UCSD-AML1 (cell line): Measurements from ENCODE around the gene THUMPD1.
"Not testable (repeated sequence)": the region's sequence is repeated elsewhere in the genome, so short reads cannot be mapped to it uniquely, and the experiment has no call there.

Source experiments
- DNase-seq: peaks from one replicate; lab custom pipeline; 2025; ENCODE audit not compliant: unreplicated experiment; lab: John Stamatoyannopoulos, UW

The THUMPD1 gene, protein sequence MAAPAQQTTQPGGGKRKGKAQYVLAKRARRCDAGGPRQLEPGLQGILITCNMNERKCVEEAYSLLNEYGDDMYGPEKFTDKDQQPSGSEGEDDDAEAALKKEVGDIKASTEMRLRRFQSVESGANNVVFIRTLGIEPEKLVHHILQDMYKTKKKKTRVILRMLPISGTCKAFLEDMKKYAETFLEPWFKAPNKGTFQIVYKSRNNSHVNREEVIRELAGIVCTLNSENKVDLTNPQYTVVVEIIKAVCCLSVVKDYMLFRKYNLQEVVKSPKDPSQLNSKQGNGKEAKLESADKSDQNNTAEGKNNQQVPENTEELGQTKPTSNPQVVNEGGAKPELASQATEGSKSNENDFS

DNA sequence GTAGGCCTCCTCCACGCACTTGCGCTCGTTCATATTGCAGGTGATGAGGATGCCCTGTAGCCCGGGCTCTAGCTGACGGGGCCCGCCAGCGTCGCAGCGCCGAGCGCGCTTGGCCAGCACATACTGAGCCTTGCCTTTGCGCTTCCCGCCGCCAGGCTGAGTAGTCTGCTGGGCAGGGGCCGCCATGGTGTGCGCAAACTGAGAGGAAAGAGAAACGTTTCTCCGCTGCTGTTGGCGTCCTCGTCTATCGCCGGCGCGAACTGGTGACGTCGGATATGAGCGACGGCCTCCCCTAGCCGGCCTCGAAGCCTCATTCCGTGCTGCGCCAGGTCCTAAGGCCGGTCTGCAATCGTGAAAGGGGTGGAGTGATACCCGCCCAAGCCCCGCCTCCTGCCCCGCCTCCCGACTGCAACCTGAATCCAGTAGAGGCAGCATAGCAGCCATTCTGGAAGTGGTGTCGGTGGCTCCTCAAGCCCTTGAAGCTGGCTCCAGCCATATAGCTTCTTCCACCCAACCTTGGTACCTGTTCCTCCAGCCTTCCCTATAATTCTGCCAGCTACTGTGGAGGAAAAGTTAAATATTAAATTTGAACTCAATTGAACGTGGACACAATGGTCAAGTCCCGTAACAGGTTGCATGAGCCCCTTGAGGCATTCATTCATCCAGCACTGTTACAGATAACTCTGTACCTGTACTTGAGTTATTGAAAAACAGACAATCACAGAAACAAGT lies at the start of gene THUMPD1:
Gene THUMPD1 (minus strand): TSS at position 265 of the 732 bp plus-strand sequence. CDS start 79 bp downstream, at position 186.
- peak; percentile 96 for DNase-seq

DNA sequence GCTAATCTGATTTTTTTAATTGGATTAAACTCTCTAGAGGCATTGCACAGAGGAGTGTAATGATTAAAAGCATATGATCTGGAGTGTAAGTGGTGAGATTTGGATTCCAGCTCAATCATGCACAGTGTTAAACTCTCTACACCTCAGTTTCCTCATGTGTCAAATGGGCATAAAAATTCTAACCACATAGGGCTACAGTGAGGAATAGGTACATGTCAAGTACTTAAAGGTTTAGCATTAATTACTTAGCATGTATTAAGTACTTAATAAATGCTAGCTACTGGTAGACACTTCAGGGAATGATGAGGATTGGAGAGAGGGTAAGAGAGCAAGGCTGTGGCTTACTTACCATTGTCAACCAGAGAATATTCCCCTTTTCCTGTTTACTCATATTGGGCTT lies 47.5 kb upstream of the THUMPD1 start:
- DNase-seq: no peak

DNA sequence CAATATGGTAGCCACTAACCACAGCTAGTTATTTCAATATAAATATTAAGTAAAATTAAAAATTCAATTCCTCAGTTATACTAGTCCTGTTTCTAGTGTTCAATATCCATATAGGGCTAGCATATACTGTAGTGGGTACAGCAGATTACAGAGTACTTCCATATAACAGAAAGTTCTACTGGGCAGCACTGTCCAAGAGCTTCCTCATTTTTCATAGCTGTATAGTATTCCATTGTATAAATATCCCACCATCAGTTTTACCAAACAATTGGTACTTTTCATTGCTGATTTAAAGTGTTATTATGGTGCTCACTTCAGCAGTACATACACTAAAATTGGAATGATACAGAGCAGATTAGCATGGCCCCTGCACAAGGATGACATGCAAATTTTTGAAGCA lies 42.6 kb upstream of the THUMPD1 start:
- DNase-seq: no peak

DNA sequence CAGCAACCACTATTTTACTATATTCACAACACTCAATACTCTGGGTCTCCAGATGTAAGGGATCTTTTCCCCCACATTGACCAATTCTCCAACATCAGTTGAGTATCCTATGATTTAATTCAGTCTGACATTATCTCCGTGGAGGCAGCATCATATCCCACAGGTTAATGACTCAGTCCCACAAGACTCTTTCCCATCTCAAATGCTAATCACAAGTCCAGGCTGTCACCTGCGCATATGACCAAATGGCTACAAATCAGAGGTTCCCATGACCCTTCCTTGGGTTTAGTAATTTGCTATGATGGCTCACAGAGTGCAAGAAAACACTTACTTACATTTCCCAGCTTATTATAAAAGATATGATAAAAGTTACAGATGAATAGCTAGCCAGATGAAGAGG lies 40.9 kb upstream of the THUMPD1 start:
- DNase-seq: no peak

DNA sequence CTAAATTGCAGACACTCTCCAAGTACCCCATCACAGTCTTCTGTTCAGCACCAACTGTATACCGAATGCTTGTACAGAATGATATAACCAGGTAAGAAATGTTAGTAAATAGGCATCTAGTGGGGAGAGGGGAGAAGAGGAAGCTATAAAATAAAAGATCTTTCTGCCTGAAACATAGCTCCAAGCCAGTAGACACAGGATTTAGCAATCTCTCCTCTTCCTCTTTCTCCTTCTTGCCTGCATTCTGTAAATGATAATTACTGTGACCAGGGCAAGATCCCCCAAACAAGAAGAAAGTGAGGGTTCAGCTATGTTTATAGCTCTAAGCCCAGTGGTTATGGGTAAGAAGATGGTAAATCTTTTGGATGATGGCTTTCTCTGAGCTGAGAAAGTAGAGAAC lies 40.1 kb upstream of the THUMPD1 start:
- no peak for DNase-seq

DNA sequence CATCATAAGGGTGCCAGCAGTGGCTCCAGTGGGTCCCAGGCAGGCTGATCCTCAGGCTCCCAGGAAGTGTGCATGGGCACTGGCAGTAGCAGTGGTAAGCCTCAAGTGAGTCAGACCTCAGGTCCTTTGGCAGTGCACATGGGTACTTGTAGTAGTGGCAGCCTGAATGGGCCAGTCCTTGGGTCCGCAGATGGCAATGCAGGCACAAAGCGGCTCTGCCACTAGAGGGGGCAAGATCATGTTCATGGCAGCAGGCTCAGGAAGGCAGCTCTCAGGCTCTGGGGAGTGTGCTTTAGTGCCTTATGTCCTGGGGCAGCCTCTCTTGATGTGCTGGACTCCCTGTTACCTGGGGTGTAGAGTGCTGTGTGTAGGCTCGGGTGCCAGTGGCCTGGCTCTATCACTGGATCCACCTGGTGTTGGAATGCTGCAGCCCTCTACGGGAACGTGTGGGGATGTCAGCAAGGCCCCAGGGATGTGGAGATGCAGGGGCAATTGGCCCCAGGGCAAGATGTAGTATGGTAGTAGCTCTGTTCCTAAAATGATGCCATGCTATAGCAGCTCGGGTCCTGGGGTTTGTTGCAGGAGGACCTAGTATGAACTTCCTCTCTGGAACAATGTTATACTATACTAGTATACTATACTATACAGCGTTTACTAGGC lies 33.2 kb upstream of the THUMPD1 start:
- peak; percentile 77 for DNase-seq

DNA sequence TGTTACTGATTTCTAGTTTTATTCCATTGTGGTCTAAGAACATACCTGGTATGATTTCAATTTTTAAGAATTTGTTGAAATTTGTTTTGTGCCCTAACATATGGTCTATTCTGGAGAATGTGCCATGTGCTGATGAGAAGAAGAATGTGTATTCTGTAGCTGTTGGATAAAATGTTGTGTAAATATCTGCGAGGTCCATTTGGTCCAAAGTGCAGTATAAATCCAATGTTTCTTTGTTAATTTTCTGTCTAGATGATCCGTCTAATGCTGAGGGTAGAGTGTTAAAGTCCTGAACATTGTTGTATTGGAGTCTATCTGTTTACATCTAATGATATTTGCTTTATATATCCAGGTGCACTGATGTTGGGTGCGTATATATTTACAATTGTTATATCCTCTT lies 32.1 kb upstream of the THUMPD1 start:
- DNase-seq: no peak

DNA sequence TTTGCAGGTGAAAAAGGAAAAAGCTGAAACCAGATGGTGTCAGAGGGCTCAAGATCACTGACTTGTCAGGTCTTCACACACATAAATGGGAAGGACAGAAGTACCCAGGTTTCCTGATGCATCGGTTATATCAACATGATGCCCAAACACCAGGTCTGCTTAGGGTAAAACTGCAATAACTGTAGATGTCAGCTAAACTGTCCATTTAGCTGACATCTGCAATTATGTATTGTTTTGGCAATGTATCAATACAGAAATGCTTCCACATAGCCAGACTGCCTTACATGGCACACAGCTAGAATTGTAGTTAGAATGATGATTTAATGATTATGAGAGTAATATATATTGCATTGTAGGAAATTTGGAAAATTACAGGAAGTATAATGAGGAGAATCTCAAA lies 27.2 kb upstream of the THUMPD1 start:
- DNase-seq: no peak

DNA sequence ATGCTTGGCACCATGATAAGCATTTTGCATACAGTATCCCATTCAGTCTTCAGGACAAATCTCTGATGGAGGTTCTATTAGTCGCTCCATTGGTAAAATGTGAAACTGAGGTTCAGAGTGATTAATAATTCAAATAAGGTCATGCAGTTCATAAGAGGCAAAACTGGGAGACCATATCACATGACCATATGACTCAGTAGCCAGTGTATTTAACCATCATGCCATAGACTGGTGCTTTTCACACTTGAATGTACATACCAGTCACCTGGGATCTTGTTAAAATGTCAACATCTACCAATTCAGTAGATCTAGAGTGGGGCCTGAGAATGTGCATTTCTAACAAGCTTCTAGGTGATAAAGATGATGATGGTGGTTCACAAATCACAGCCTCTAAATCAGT lies 26.5 kb upstream of the THUMPD1 start:
- DNase-seq: no peak

DNA sequence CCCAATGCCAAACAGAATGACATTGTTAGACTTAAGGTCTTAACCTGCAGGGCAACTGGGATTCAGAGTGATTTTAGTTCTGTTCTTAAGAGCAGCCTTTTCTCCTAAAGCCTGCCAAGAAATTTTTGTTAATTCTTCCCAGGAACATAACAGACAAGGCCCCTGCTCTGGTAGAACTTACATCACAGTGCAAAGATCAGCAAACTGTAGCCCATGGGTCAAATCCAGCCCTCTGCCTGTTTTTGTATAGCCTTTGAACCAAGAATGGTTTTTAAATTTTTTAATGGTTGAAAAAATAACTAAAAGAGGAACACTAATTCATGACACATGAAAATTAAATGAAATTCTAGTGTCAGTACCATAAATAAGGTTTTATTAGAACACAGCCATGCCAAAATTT lies 26.0 kb upstream of the THUMPD1 start:
- no peak for DNase-seq

DNA sequence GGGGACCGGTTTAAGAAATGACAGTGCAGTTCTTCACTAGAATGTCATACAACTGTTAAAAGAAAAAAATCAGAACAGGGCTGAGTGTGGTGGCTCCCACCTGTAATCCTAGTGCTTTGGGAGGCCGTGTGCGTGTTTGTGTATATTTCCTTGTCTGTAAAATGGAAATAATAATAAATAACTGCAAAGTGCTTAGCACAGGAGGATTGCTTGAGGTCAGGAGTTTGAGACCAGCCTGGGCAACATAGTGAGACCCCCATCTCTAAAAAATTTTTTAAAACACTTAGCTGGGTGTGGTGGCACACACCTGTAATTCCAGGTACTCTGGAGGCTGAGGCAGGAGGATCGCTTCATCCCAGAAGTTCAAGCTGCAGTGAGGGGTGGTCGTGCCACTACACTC lies 24.7 kb upstream of the THUMPD1 start:
- no peak for DNase-seq

DNA sequence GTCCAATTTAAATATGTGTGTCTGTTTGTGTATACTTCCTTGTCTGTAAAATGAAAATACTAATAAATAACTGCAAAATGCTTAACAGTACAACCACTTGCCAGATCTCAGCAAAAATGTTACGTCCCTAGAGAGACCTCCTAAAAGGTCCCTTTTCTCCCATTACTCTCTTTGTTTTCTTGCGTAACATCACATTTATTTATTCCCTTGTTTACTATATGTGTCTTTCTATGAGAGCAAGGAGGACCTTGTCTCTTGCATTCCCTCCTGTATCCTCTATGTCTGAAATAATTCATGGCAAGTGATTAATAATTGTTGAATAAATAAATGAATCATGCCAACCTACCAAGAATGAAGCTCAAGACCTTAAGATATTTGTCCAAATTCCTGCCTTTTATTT lies 24.1 kb upstream of the THUMPD1 start:
- DNase-seq: no peak

DNA sequence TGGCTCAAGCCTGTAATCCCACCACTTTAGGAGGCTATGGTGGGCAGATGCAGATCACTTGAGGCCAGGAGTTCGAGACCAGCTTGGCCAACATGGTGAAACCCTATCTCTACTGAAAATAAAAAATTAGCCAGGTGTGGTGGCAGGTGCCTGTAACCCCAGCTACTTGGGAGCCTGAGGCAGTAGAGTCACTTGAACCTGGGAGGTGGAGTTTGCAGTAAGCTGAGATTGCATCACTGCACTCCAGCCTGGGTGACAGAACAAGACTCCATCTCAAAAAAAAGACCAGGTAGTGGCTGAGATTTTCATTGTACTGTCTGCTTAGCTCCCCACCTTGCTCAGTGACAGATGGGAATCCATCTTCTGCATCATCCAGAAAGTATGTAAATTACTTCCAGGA lies 22.8 kb upstream of the THUMPD1 start:
- DNase-seq: not testable (repeated sequence)

DNA sequence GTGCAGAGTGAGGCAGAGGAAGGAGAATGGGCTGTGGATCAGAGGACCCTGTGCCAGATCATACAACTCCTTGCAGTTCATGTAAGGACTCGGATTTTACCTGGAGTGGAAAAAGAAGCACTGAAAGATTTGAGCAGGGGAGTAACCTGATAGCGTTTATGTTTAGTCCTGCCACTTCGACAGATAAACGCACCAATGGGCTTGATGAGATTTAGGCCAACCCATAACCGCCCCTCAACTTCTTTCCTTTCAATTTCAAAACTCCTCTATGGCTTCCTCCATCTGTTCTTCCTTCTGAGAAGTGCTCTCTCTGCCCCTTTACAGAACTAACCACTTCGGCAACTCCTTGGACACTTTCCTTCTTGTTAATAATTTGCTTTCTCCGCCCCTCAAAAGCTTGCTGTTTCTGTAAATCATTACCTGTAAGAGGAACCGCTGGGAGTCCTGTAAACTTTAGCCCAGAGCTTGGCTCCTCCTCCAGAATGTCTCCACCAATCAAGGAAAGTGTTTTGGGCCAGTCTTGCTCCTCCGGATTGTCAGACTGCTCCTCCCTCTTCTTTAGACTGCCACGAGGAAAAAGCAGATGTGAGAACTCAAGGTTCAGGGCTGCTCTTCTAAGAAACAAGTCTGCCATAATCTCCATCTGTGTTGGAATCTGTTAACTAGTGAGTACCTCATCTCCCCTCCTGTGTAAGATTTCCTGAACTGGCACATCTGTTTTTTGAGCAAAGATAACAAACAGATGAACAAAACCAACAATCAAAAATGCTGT lies 22.0 kb upstream of the THUMPD1 start, which contains the start of gene ACSM3:
Gene ACSM3 (plus strand): TSS at position 554 of the 772 bp plus-strand sequence. CDS start 6,021 bp downstream, outside the sequence.
- no peak for DNase-seq

DNA sequence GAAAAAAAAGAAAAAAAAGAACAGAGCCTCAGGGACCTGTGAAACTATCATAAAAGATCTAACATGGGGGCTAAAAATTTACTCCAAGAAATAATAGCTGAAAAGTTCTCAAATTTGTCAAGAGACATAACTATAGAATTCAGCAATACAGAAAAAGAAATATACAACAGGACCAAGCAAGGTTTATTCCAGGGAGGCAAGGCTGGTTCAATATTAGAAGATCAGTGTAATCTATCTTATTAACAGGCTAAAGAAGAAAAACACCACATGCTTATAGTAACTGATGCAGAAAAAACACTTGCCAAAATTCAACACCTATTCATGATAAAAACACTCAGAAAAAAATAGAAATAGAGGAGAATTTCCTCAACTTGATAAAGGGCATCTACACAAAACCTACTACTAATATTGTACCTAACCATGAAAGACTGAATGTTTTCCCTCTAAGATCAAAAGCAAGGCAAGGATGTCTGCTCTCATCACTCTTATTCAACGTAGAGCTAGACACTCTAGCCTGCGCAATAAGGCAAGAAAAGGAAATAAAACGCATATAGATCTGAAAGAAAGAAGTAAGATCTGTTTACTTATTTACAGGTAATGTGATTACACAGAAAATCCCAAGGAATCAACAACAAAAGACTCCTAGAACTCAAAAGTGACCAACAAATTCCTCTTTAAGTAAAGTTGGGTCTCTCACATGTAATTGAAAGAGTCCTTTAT lies 20.9 kb upstream of the THUMPD1 start:
- no peak for DNase-seq

DNA sequence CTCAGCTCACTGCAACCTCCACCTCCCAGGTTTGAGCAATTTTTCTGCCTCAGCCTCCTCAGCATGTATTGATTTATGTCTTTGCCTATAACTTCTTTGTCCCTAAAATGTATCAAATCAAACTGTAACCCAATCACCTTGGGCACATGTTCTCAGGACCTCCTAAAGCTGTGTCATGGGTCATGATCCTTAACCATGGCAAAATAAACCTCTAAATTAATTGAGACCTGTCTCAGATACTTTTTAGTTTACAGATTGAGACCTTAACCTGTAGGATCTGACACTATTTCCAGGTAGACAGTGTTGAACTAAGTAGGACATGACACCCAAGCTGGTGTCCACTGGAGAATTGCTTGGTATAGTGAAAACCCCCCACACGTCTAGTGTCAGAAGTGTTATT lies 19.6 kb upstream of the THUMPD1 start:
- no peak for DNase-seq

DNA sequence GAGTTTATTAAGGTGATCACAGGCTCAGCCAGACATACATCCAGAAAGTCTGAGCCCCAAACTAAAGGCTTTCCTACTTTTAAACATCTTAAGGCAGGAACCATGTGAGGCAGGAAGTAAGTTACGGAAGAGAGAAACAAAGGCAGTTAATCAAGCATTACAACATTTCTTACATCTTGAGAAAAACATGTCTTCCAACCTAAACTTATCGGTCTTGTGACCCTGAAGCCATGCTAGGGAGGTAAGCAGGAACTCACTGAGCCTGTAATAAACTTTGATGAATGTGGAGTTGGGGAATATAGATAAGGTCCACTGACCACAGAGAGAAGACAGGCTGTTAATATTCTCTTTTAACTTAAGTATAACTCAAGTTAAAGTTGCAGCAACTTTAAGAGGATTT lies 18.7 kb upstream of the THUMPD1 start:
- no peak for DNase-seq

DNA sequence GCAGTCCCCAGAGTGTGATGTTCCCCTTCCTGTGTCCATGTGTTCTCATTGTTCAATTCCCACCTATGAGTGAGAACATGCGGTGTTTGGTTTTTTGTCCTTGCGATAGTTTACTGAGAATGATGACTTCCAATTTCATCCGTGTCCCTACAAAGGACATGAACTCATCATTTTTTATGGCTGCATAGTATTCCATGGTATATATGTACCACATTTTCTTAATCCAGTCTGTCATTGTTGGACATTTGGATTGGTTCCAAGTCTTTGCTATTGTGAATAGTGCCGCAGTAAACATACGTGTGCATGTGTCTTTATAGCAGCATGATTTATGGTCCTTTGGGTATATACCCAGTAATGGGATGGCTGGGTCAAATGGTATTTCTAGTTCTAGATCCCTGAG lies 14.2 kb upstream of the THUMPD1 start:
- not testable (repeated sequence) for DNase-seq

DNA sequence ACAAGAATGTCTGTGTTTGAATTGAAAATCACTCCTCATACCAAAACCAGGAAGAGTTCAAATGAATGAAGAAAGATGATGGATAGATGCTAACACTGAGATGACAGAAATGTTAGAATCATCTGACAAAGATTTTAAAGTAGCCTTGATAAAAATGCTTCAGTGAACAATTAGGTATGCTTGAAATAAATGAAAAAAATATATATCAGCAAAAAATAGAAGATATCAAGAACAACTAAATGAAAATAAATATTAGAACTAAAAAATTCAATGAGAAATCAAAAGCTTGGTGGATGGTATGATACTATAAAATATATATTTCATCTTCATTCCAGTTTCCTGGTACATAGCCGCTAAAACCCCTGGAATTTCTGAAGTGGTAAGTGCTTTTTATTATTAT lies 13.6 kb upstream of the THUMPD1 start:
- DNase-seq: no peak

DNA sequence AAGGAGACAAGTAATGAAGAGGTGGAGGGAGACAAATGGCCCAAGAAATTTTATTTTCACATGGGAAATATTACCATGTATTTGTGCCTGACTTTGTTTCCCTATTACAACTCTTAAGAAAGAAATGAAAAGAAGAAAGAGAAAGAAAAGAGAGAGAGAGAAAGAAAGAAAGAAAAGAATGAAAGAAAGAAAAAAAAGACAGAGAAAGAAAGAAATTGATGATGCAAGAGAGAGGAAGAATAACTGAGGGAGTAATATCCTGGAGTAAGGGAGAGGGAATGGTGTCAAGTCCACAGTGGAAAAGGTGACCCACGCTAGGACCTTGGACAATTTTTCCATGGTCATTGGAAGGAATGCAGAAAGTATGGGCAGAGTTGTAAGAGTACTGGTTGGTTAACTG lies 12.1 kb upstream of the THUMPD1 start:
- no peak for DNase-seq

DNA sequence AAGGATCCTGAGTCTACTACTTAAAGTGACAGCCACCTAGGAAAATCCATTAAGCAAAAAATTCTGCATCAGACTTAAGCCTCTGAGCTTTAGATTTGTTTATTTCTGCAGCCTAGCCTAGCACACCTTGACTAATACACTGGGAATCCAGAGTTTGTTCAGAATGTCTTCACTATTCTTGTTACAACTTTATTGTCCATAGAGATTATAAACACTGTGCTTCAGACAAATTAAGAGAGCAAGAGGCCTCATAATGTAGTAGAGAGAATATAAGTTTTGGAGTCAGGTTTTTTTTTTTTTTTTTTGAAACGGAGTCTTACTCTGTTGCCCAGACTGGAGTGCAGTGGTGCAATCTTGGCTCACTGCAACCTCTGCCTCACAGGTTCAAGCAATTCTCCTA lies 8.9 kb upstream of the THUMPD1 start:
- DNase-seq: no peak
